Islet of Langerhans (tissue), 1 donor: ENCODE measurements around the gene SPATA17.

ENCODE experiments used
- FAIRE-seq: peaks from one replicate; lab custom pipeline; 2011; peaks lifted over from hg19 to GRCh38; lab: Jason Lieb, UNC

SPATA17 gene

GRCh38 chr1:217917281-217917887 lies 286.2 kb downstream of the SPATA17 start:
- no peak for FAIRE-seq

GRCh38 chr1:217919683-217920388 lies 288.7 kb downstream of the SPATA17 start:
- no peak for FAIRE-seq
